H1 (cell line): ENCODE data around the gene C10orf95. TPM values are rescaled to one million over a fixed set of nuclear protein-coding genes. Genes with fewer than 3 reads are reported as not detected.

Experiments
- CHD7 ChIP-seq: fragments of 300-600 bp; sonication (generic); IDR thresholded peaks from 2 replicates; pipeline ENCODE4 v1.7.1; 2012; ENCODE audit warnings: low read length, moderate library complexity, mild to moderate bottlenecking, inconsistent platforms; ENCODE audit not compliant: insufficient replicate concordance
- EGR1 ChIP-seq: IDR thresholded peaks from 2 replicates; pipeline ENCODE4 v1.6.1; 2011; ENCODE audit warnings: low read depth, low read length, borderline replicate concordance
- polyA plus RNA-seq, 7 experiments: library from polyadenylated mRNA; depleted of rRNA in 3 of 7; stranded (reverse) in 5 of 7; unstranded in 2 of 7; fragments of >200 nt in 5 of 7; fragments of 200-250 nt in 2 of 7; gene quantifications; 1 replicate in 5 of 7; 2 replicates in 1 of 7; 4 replicates in 1 of 7; pipeline versions ENCODE4 v1.2.1 to v1.2.3, GENCODE V29; 2011 to 2013; ENCODE audit warnings: missing spikeins in 2 of 7, mixed read lengths in 2 of 7
- total RNA-seq: library from RNA; stranded (reverse); fragmentation: NEBNext Ultra II Directional; extraction: Animal tissue kit (Norgen Biotek cat#: 25700); gene quantifications from 2 replicates; pipeline ENCODE4 v1.2.1, GENCODE V29; 2021

The C10orf95 gene
- total and polyA plus RNA-seq, 2 of the 8 experiments (the other 6 are each of a cell fraction or from before 2014, with no cell fraction given), result 0.34 to 0.48 TPM

DNA sequence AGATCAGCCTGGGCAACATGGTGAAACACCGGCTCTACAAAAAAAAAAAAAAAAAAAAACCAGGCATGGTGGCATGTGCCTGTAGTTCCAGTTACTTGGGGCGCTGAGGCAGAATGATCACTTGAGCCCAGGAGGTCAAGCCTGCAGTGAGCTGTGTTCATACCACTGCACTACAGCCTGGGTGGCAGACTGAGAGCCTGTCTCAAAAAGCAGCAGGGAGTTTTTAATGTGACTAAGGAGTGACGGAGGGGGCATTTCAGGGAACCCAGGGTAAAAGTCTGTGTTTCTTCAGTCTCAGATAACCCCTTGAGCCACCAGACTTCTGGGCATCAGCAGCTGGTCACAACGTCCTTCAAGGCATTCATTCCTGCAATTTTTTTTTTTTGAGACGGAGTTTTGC, 2.2 kb upstream of the C10orf95 start (continued):
- no peak for TF ChIP-seq CHD7
- no peak for TF ChIP-seq EGR1
